ENCODE measurements around the gene ZNF786. TPM values are rescaled to one million over a fixed set of nuclear protein-coding genes. Genes with fewer than 3 reads are reported as not detected.
A peak's percentile ranks its signal among the peaks of the same experiment; 100 is the strongest.

Gene ZNF786
- total and polyA plus RNA-seq, 9 of the 15 experiments (the other 6 are each of a cell fraction or from before 2014, with no cell fraction given) = 0.31 to 5.4 (median 3.0) TPM

DNA sequence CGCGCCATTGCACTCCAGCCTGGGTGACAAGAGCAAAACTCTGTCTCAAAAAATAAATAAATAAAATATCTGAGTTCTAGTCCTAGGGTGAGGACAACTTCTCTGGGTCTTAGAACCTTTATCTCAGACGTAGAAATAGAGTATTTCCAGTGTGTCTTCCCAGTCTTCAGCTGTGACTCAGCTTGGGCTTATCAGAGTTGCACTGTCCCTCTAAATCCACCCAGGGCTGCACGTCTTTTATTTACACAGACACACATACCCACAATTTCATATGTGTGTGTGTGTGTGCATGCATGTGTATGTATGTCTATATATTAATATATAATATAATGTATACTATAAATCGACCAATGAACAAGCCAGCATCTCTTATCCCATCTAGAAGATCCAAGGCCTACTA is 49.2 kb downstream of the ZNF786 start (continued):
- TF ChIP-seq FOXA3 (CRISPR knock-in tag; conservative IDR thresholded peaks at IDR 0.05 in 1 of 2, IDR thresholded peaks at IDR 0.05 in 1 of 2) = peak in 1 of 2 experiments; percentile 56; a peak in 1 of 4 replicates
- TF ChIP-seq CEBPG (CRISPR knock-in tag; IDR thresholded peaks at IDR 0.05) = no peak
- no peak for TF ChIP-seq CEBPG (tag; conservative IDR thresholded peaks at IDR 0.05 in 1 of 2, IDR thresholded peaks at IDR 0.05 in 1 of 2)
- peak; percentile 84 for TF ChIP-seq SMARCA4 (IDR thresholded peaks at IDR 0.05)
- 0 out of 2 replicates have a peak, but pooled peaks have one; percentile 18 for TF ChIP-seq HES1 (IDR thresholded peaks at IDR 0.05; ENCODE audit: low read depth)
- TF ChIP-seq TEAD4 (IDR thresholded peaks at IDR 0.05; ENCODE audit: low read length) = peak; percentile 27; the same call in 1 of the 2 replicates
- TF ChIP-seq TEAD4 (CRISPR knock-in tag; IDR thresholded peaks at IDR 0.05; ENCODE audit: borderline replicate concordance) = no peak
- TF ChIP-seq MGA (IDR thresholded peaks at IDR 0.05) = no peak
- TF ChIP-seq CBFA2T2 (conservative IDR thresholded peaks at IDR 0.05) = 0 out of 2 replicates have a peak, but pooled peaks have one; percentile 5
- peak; percentile 30 for TF ChIP-seq FOS (IDR thresholded peaks at IDR 0.05; ENCODE audit: extremely low read depth, insufficient read length)
- TF ChIP-seq CBFA2T3 (IDR thresholded peaks at IDR 0.05) = peak; percentile 46
- peak; percentile 83 for TF ChIP-seq ARID1B (IDR thresholded peaks at IDR 0.05)
